T47D (cell line): ENCODE data around the gene ARHGDIA.

Source experiments
- DNase-seq, 2 experiments: peaks; one replicate each; pipeline versions ENCODE4 v3.0.0 to v3.0.0-alpha.2; 2011 to 2012; ENCODE audit warnings: low read depth in 1 of 2, low spot score in 1 of 2
- JUND ChIP-seq: IDR thresholded peaks from 2 replicates; pipeline ENCODE4 v1.6.1; 2012; ENCODE audit warnings: low read depth
- in situ Hi-C: cut with HindIII; loops from 2 replicates; pipeline ENCODE4 v1.10.0; 2016; ENCODE audit warnings: low sequenced_read_pairs, low pct_unique_long_range_greater_than_20kb

ARHGDIA gene

GRCh38 chr17:81903896-81904599 lies 32.9 kb upstream of the ARHGDIA start:
- in situ Hi-C loops = no loop called here
- no peak for TF ChIP-seq JUND
- no peak for DNase-seq

DNA sequence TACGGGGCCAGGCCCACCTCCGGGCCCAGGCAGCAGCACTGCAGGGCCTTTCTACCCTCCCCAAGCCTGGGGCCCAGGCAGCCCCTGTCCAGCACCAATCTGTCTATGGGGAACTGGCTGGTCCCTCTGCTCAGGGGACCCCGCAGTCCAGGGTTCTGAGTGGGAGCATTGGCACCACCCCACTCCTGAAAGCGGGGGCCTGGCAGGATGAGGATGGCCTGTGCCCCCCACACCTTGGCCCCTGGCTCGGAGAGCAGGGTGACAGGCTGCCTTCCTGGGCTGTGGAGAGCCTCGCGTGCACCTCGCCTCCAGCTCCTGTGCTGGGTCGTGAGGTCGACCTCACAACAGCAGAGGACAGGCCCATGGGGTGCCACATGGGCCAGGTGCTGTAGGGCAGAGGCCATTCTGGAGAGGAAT lies 32.3 kb upstream of the ARHGDIA start:
- in situ Hi-C loops = no loop called here
- DNase-seq = no peak
- no peak for TF ChIP-seq JUND

GRCh38 chr17:81902653-81903414 lies 31.7 kb upstream of the ARHGDIA start:
- in situ Hi-C loops = no loop called here
- DNase-seq = no peak
- no peak for TF ChIP-seq JUND

DNA sequence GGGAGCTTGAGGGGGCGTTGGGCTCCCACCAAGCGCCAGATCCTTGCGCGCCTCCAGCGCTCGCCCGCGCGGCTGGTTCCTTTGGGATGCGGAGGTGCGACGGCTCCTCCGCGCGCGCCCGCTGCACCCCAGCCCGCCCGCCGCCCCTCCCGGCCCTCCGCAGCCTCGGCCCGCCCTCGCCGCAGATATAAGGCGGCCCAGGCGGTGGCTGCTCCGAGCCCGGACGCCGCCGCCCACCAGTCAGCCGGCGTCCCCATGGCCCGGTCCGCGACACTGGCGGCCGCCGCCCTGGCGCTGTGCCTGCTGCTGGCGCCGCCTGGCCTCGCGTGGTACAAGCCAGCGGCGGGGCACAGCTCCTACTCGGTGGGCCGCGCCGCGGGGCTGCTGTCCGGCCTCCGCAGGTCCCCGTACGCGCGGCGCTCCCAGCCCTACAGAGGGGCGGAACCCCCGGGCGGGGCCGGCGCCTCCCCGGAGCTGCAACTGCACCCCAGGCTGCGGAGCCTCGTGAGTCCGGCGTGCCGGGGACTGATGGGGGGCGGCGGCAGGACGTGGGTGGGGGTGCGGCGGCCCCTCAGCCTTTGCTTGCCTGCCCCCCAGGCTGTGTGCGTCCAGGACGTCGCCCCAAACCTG lies 31.0 kb upstream of the ARHGDIA start, which contains the start of gene NPB:
Gene NPB (plus strand): TSS at position 216 of the 630 bp plus-strand sequence. CDS start 40 bp downstream, at position 256.
- DNase-seq = no peak
- no peak for TF ChIP-seq JUND
- in situ Hi-C loops = no loop called here

DNA sequence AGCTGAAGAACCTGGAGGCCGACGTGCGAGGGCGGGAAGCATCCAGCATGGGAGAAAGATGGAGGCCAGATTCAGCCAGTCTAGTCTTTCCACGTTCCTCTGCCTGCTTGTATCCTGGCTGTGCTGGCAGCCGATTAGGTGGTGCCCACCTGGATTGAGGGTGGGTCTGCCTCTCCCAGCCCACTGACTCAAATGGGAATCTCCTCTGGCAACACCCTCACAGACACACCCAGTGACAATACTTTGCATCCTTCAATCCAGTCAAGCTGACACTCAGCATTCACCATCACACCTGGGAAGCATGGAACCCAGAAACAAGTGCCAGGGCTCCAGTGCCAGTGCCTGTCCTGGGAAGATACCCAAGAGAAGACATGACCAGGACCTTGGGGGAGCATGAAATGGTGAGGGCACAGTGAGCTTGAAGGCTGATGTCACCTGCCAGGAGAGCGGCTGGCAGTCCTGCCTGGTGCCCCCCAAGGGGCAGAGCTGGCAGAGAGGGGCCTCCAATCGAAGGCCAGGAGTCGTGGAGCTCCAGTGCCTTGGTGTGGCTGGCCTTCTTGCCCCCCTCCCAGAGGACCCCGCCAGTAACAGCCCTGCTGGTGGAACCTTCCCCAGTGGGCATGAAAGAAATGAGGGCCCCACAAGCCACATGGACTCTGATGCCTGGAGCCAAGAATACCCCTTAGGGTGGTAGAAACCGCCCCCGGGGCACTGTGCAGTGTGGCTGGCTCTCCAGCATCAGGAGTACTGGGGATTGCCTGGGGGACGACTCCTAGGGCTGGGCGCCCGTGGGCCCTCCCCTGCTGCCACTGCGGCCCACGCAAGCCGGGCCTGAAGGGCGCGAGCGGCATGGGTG lies 30.3 kb upstream of the ARHGDIA start:
- no peak for DNase-seq
- in situ Hi-C loops = no loop called here
- TF ChIP-seq JUND = no peak

DNA sequence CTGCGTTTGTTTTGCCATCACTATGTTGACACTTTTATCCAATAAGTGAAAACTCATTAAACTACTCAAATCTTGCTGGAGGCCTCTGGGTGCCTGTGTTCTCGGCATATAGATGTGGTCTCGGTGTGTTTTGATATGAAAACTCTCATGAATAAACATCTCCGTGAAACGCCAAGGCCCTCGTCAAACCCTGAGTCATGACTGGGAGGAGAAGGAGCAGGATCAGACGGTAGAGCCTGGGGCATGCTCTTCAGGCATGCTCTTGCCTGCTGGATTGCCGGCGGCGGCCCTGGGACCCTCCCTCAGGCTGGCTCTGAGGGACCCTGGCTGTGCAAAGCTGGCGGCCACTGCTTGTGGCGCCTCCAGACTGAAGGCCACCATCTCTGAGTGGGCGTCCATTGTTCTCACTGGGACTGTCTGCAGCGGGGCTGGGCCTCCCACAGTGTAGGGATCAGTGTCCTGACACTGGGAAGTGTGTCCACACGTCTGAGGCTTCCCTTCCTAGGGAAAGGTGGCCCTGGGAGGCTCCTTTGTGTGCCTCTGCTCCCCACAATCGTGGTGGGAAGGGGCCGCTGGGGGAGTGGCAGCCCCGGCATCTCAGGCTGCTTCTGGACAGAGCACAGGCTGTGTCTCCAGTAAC lies 29.2 kb upstream of the ARHGDIA start:
- no peak for DNase-seq
- in situ Hi-C loops = no loop called here
- TF ChIP-seq JUND = no peak

DNA sequence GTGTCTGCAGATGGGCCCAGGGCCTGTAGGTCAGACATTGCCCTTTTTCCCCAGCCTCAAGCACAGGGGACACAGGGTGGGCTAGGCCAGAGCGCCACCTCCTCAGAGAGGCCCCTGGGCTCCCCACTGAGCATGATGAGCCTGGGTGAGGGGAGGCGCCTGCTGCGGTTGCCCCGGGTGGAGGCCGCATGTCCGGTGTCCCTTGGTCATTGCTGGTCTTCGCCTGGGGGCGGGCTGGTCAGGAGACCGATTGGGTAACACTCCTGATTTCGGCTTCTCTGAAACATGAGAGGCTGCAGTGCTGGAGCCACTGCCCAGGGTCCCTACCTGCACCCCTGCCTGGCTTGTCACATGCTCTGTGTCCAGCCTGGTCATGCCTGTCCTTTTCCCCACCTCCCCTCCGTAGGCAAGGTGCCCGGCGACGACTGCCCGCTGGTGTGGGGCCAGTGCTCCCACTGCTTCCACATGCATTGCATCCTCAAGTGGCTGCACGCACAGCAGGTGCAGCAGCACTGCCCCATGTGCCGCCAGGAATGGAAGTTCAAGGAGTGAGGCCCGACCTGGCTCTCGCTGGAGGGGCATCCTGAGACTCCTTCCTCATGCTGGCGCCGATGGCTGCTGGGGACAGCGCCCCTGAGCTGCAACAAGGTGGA lies 28.5 kb upstream of the ARHGDIA start:
- TF ChIP-seq JUND = no peak
- in situ Hi-C loops = no loop called here
- DNase-seq = no peak

GRCh38 chr17:81898885-81899284 lies 27.7 kb upstream of the ARHGDIA start:
- in situ Hi-C loops = no loop called here
- no peak for DNase-seq
- no peak for TF ChIP-seq JUND

- no peak for TF ChIP-seq JUND
- in situ Hi-C loops = no loop called here
- no peak for DNase-seq
Measured at GRCh38 chr17:81898029-81898866, 27.1 kb upstream of the ARHGDIA start.

DNA sequence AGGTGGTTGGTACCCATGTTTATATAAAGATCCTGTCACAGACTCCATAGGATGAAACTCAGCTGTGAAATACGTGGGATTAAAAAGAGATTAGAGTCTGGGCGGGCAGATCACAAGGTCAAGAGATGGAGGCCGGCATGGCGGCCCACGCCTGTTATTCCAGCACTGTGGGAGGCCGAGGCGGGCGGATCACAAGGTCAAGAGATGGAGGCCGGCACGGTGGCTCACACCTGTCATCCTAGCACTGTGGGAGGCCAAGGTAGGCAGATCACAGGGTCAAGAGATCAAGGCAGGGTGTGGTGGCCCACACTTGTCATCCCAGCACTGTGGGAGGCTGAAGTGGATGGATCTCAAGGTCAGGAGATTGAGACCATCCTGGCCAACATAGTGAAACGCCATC lies 24.3 kb upstream of the ARHGDIA start:
- no peak for DNase-seq
- no peak for TF ChIP-seq JUND
- in situ Hi-C loops = no loop called here

- in situ Hi-C loops = no loop called here
- TF ChIP-seq JUND = no peak
Measured at GRCh38 chr17:81891303-81891552, 20.1 kb upstream of the ARHGDIA start.

More at GRCh38 chr17:81891303-81891552, 20.1 kb upstream of the ARHGDIA start:
- no peak for DNase-seq
